GM23338 (cell line): ENCODE measurements around the gene ACTMAP. TPM values are rescaled to one million over a fixed set of nuclear protein-coding genes. Genes with fewer than 3 reads are reported as not detected.

Experiments
- ATAC-seq: fragments of 200-7000 bp; cut with Tn5 transposase; 3 replicates; pipeline ENCODE4 v1.9.1; 2020
- DNase-seq: peaks from one replicate; pipeline ENCODE4 v3.0.0-alpha.2; 2015; ENCODE audit warnings: low spot score
- H2AFZ ChIP-seq: fragments of 200-600 bp; sonication (generic); 2 replicates; pipeline ENCODE4 v1.8.0; 2016; ENCODE audit warnings: antibody characterized with exemption, mild to moderate bottlenecking, moderate library complexity
- H3F3A ChIP-seq: fragments of 200-600 bp; sonication (generic); replicated peaks from 2 replicates; pipeline ENCODE4 v1.8.0; 2017; ENCODE audit warnings: antibody characterized with exemption, mixed run types, low read depth
- H3K27ac ChIP-seq: fragments of 200-600 bp; sonication (generic); 2 replicates; pipeline ENCODE4 v1.6.1; 2016; ENCODE audit warnings: low read depth
- H3K27me3 ChIP-seq: fragments of 200-600 bp; sonication (generic); 2 replicates; pipeline ENCODE4 v1.8.0; 2016; ENCODE audit warnings: mild to moderate bottlenecking, mixed run types, moderate library complexity; ENCODE audit not compliant: insufficient read depth
- H3K36me3 ChIP-seq: fragments of 200-600 bp; sonication (generic); 2 replicates; pipeline ENCODE4 v1.8.0; 2016; ENCODE audit warnings: mild to moderate bottlenecking; ENCODE audit not compliant: insufficient read depth
- H3K4me1 ChIP-seq: fragments of 200-600 bp; sonication (generic); 2 replicates; pipeline ENCODE4 v1.8.0; 2016; ENCODE audit warnings: mild to moderate bottlenecking, moderate library complexity; ENCODE audit not compliant: insufficient read depth
- H3K4me2 ChIP-seq: fragments of 200-600 bp; sonication (generic); 2 replicates; pipeline ENCODE4 v1.7.1; 2017; ENCODE audit warnings: mixed run types
- H3K4me3 ChIP-seq: fragments of 200-600 bp; sonication (generic); 2 replicates; pipeline ENCODE4 v1.6.1; 2016; ENCODE audit warnings: mixed run types
- H3K79me2 ChIP-seq: fragments of 200-600 bp; sonication (generic); replicated peaks from 2 replicates; pipeline ENCODE4 v1.8.0; 2017; ENCODE audit warnings: mild to moderate bottlenecking; ENCODE audit not compliant: insufficient read depth
- H3K9me2 ChIP-seq: fragments of 200-600 bp; sonication (generic); 2 replicates; pipeline ENCODE4 v1.8.0; 2017; ENCODE audit not compliant: insufficient read depth
- H4K20me1 ChIP-seq: fragments of 200-600 bp; sonication (generic); replicated peaks from 2 replicates; pipeline ENCODE4 v1.8.0; 2017; ENCODE audit warnings: mild to moderate bottlenecking; ENCODE audit not compliant: insufficient read depth
- H3K27ac Mint-ChIP-seq: 2 replicates; pipeline ENCODE4 v1.8.0; 2020; ENCODE audit warnings: inconsistent platforms, mild to moderate bottlenecking, moderate library complexity, mixed read lengths
- H3K27me3 Mint-ChIP-seq: 3 replicates; pipeline ENCODE4 v1.8.0; 2022; ENCODE audit warnings: low read depth, mild to moderate bottlenecking, moderate library complexity, mixed read lengths, inconsistent platforms; ENCODE audit not compliant: insufficient read depth, poor library complexity
- H3K36me3 Mint-ChIP-seq: 3 replicates; pipeline ENCODE4 v1.8.0; 2021; ENCODE audit warnings: low read depth, mild to moderate bottlenecking, inconsistent platforms, moderate library complexity, mixed read lengths
- H3K4me1 Mint-ChIP-seq: 3 replicates; pipeline ENCODE4 v1.8.0; 2020; ENCODE audit warnings: mild to moderate bottlenecking, inconsistent platforms, mixed read lengths
- H3K4me3 Mint-ChIP-seq: 3 replicates; pipeline ENCODE4 v1.8.0; 2021; ENCODE audit warnings: moderate library complexity, mild to moderate bottlenecking, inconsistent platforms, mixed read lengths
- H3K9me3 Mint-ChIP-seq: 3 replicates; pipeline ENCODE4 v1.8.0; 2020; ENCODE audit warnings: moderate library complexity, mild to moderate bottlenecking, inconsistent platforms, mixed read lengths
- CREB1 ChIP-seq: fragments of 250-450 bp; sonication (Bioruptor Pico); IDR thresholded peaks from 2 replicates; pipeline ENCODE4 v1.5.0; 2020; ENCODE audit warnings: low read depth, mild to moderate bottlenecking, moderate library complexity
- CTCF ChIP-seq, 2 experiments: fragments of 200-600 bp in 1 of 2; sonication (generic) in 1 of 2; conservative IDR thresholded peaks; 2 replicates each; pipeline versions ENCODE4 v1.5.1 to v1.6.1; 2016 to 2017; ENCODE audit warnings: antibody characterized with exemption in 2 of 2, low read depth in 2 of 2, mild to moderate bottlenecking in 2 of 2, moderate library complexity in 1 of 2
- ETS1 ChIP-seq: IDR thresholded peaks from 2 replicates; pipeline ENCODE4 v1.6.1; 2016; ENCODE audit warnings: antibody characterized with exemption
- EZH2 ChIP-seq: fragments of 200-600 bp; sonication (generic); IDR thresholded peaks from one replicate; pipeline ENCODE4 v1.8.0; 2017; ENCODE audit warnings: antibody characterized with exemption, mild to moderate bottlenecking, low read depth; ENCODE audit not compliant: unreplicated experiment
- EZH2phosphoT487 ChIP-seq: fragments of 200-600 bp; sonication (generic); IDR thresholded peaks from one replicate; pipeline ENCODE4 v1.8.1; 2018; ENCODE audit warnings: antibody characterized with exemption; ENCODE audit not compliant: unreplicated experiment
- JUNB ChIP-seq: IDR thresholded peaks from one replicate; pipeline ENCODE4 v1.6.1; 2016; ENCODE audit warnings: antibody characterized with exemption; ENCODE audit not compliant: unreplicated experiment
- NANOG ChIP-seq: IDR thresholded peaks from 2 replicates; pipeline ENCODE4 v1.6.1; 2016; ENCODE audit warnings: antibody characterized with exemption, borderline replicate concordance
- POLR2AphosphoS5 ChIP-seq: IDR thresholded peaks from 2 replicates; pipeline ENCODE4 v1.6.1; 2016; ENCODE audit warnings: antibody characterized with exemption, low read depth
- STAT1 ChIP-seq: IDR thresholded peaks from one replicate; pipeline ENCODE4 v1.6.1; 2016; ENCODE audit warnings: antibody characterized with exemption; ENCODE audit not compliant: unreplicated experiment
- ZNF114 ChIP-seq: fragments of 250-450 bp; sonication (Bioruptor Pico); IDR thresholded peaks from 2 replicates; pipeline ENCODE4 v1.5.0; 2020; ENCODE audit warnings: mild to moderate bottlenecking, moderate library complexity
- ZNF331 ChIP-seq: fragments of 250-450 bp; sonication (Bioruptor Pico); IDR thresholded peaks from 2 replicates; pipeline ENCODE4 v1.5.0; 2020; ENCODE audit warnings: low read depth, mild to moderate bottlenecking, moderate library complexity
- ZNF462 ChIP-seq: fragments of 250-450 bp; sonication (Bioruptor Pico); IDR thresholded peaks from 2 replicates; pipeline ENCODE4 v1.5.0; 2020; ENCODE audit warnings: mild to moderate bottlenecking, moderate library complexity
- polyA plus RNA-seq: library from polyadenylated mRNA; unstranded; fragments of >200 nt; fragmentation: Nextera tagmentation; extraction: Ambion mirVana; gene quantifications from 2 replicates; pipeline ENCODE4 v1.2.1, GENCODE V29; 2016
- total RNA-seq: library from RNA; depleted of rRNA; stranded (reverse); fragments of >200 nt; shearing (Covaris generic); gene quantifications from 2 replicates; pipeline ENCODE4 v1.2.3, GENCODE V29; 2014
- TF ChIP-seq, protein P1 (sequence below): IDR thresholded peaks from one replicate; pipeline ENCODE4 v1.6.1; 2018; ENCODE audit warnings: antibody characterized with exemption; ENCODE audit not compliant: unreplicated experiment

Gene ACTMAP
- total and polyA plus RNA-seq, 2 experiments from 2014 or later = 14.9 to 16.7 TPM

DNA sequence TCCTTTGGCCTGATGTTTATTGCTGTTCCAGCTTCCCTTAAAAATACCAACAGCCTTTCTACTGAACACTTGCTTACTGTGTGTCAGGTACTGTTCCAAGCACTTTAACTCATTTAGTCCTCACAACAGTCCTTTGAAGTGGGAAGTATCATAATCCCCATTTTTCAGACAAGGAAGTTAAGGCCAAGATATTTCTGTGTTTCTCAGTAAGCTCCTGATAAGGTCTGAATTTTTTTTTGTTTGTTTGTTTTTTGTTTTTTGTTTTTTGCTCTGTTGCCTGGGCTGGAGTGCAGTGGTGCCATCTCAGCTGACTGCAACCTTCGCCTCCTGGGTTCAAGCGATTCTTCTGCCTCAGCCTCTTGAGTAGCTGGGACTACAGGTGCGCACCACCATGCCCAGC lies 8.2 kb upstream of the ACTMAP start:
- 0 out of 2 replicates have a peak overlapping the region, but pooled peaks have one; percentile 29 for H3K27ac Mint-ChIP-seq
- Histone ChIP-seq H4K20me1 (peaks cover 73% of the 10 kb centered on the region), H3K36me3 (peaks cover 71% of the 10 kb centered on the region), H3K27ac (no peak overlapping the region), H3K79me2 (peaks cover 71% of the 10 kb centered on the region), H3K9me2 (no peaks in the 10 kb centered on the region), H3K4me2 (no peak overlapping the region), H3K27me3 (no peaks in the 10 kb centered on the region), H3K4me3 (no peak overlapping the region), H2AFZ (no peak overlapping the region), H3K4me1 (peaks cover 8% of the 10 kb centered on the region; the same call in 1 of the 2 replicates), H3F3A (peaks cover 51% of the 10 kb centered on the region)
- DNase-seq (no peak), ATAC-seq (no peak)
- TF ChIP-seq ETS1 = no peak
- no peak for TF ChIP-seq STAT1
- no peak for TF ChIP-seq EZH2phosphoT487
- TF ChIP-seq ZNF462 (CRISPR knock-in tag) = no peak
- TF ChIP-seq CREB1 (CRISPR knock-in tag) = no peak
- TF ChIP-seq CTCF (conservative IDR thresholded peaks at IDR 0.05; ENCODE audit: low read depth in 2 of 2) = no peak
- TF ChIP-seq NANOG = no peak
- no peak for TF ChIP-seq POLR2AphosphoS5
- no peak for TF ChIP-seq EZH2
- no peak for TF ChIP-seq ZNF114 (CRISPR knock-in tag)
- TF ChIP-seq ZNF331 = no peak
- TF ChIP-seq JUNB = no peak
- TF ChIP-seq, protein P1, sequence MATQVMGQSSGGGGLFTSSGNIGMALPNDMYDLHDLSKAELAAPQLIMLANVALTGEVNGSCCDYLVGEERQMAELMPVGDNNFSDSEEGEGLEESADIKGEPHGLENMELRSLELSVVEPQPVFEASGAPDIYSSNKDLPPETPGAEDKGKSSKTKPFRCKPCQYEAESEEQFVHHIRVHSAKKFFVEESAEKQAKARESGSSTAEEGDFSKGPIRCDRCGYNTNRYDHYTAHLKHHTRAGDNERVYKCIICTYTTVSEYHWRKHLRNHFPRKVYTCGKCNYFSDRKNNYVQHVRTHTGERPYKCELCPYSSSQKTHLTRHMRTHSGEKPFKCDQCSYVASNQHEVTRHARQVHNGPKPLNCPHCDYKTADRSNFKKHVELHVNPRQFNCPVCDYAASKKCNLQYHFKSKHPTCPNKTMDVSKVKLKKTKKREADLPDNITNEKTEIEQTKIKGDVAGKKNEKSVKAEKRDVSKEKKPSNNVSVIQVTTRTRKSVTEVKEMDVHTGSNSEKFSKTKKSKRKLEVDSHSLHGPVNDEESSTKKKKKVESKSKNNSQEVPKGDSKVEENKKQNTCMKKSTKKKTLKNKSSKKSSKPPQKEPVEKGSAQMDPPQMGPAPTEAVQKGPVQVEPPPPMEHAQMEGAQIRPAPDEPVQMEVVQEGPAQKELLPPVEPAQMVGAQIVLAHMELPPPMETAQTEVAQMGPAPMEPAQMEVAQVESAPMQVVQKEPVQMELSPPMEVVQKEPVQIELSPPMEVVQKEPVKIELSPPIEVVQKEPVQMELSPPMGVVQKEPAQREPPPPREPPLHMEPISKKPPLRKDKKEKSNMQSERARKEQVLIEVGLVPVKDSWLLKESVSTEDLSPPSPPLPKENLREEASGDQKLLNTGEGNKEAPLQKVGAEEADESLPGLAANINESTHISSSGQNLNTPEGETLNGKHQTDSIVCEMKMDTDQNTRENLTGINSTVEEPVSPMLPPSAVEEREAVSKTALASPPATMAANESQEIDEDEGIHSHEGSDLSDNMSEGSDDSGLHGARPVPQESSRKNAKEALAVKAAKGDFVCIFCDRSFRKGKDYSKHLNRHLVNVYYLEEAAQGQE = no peak
- H3K36me3 Mint-ChIP-seq = peaks cover 95% of the 10 kb centered on the region
- no peaks in the 10 kb centered on the region for H3K9me3 Mint-ChIP-seq
- H3K4me3 Mint-ChIP-seq = no peak overlapping the region
- H3K27me3 Mint-ChIP-seq = peaks cover 2% of the 10 kb centered on the region
- peaks cover 14% of the 10 kb centered on the region for H3K4me1 Mint-ChIP-seq
